ENCODE results near the gene MUC4.

- TF ChIP-seq CTCF (IDR thresholded peaks at IDR 0.05; ENCODE audit: low read depth, low read length, poor library complexity, severe bottlenecking) (no peak), EZH2phosphoT487 (IDR thresholded peaks at IDR 0.05; ENCODE audit: borderline replicate concordance, low read length) (no peak)
These were observed 40.0 kb downstream of the MUC4 start for GRCh38 chr3:195771646-195772300.
